Measurements from ENCODE around the gene ZNF629.

GRCh38 chr16:30764816-30765465 lies 22.1 kb downstream of the ZNF629 start:
- TF ChIP-seq CTCF (conservative IDR thresholded peaks at IDR 0.05; ENCODE audit: low read depth, low read length) (no peak), POLR2A (IDR thresholded peaks at IDR 0.05; ENCODE audit: low read depth, low read length) (no peak), MAFK (IDR thresholded peaks at IDR 0.05; ENCODE audit: low read depth, low read length) (no peak), RAD21 (IDR thresholded peaks at IDR 0.05; ENCODE audit: low read length) (no peak), MAZ (IDR thresholded peaks at IDR 0.05; ENCODE audit: borderline replicate concordance, low read depth, low read length) (no peak), RCOR1 (IDR thresholded peaks at IDR 0.05; ENCODE audit: insufficient replicate concordance, low read length) (no peak), FOS (IDR thresholded peaks at IDR 0.05; ENCODE audit: low read depth, low read length) (no peak), USF2 (IDR thresholded peaks at IDR 0.05; ENCODE audit: low read depth, low read length) (no peak), NFE2L2 (IDR thresholded peaks at IDR 0.05; ENCODE audit: low read depth, low read length) (no peak), MXI1 (IDR thresholded peaks at IDR 0.05; ENCODE audit: borderline replicate concordance, low read depth, low read length) (no peak), RFX5 (IDR thresholded peaks at IDR 0.05; ENCODE audit: low read depth, low read length) (no peak), CEBPB (IDR thresholded peaks at IDR 0.05; ENCODE audit: low read depth, low read length) (no peak)

Measured in IMR-90 (cell line).